GM04504 (cell line): ENCODE data around the gene ZBTB20.

Experiments used
- DNase-seq: peaks from one replicate; pipeline ENCODE4 v3.0.0-alpha.2; 2012; ENCODE audit warnings: low read depth

The ZBTB20 gene

DNA sequence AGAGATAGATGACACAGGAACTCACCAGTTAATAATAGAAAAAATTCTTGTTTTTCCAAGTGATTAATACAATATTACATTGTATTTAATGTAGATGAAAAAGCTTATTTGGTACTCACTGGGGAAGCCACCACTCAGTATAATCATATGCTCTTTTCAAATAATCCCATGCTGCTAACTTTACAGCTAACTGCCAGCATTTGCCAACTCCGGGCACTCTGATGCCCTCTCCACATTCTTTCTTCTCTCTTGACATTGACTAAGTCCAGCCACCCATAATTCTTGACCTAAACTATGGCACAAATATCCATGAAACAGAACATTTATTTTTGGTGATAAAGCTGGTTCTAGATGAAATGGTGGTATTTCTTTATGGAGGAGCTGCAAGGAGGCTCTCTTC is 384.9 kb downstream of the ZBTB20 start:
- DNase-seq, result no peak

DNA sequence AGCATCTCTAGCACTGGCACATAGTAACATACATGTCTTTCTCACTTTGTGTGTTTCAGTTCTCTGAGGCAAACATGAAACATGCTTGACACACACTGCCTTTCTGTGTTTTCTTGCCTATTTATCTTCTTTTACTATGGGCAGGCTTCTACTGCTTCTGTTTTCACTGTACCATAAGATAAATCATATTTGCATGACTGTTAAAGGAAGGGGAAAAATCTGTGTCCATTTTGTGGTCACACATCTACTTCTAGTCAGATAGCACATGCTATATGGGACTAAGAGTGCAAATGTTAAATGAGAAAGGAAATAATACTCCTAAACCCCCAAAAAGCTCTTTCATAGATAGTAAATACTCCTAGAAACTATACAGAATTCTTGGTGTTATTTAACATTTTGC is 386.4 kb downstream of the ZBTB20 start:
- DNase-seq, result no peak

DNA sequence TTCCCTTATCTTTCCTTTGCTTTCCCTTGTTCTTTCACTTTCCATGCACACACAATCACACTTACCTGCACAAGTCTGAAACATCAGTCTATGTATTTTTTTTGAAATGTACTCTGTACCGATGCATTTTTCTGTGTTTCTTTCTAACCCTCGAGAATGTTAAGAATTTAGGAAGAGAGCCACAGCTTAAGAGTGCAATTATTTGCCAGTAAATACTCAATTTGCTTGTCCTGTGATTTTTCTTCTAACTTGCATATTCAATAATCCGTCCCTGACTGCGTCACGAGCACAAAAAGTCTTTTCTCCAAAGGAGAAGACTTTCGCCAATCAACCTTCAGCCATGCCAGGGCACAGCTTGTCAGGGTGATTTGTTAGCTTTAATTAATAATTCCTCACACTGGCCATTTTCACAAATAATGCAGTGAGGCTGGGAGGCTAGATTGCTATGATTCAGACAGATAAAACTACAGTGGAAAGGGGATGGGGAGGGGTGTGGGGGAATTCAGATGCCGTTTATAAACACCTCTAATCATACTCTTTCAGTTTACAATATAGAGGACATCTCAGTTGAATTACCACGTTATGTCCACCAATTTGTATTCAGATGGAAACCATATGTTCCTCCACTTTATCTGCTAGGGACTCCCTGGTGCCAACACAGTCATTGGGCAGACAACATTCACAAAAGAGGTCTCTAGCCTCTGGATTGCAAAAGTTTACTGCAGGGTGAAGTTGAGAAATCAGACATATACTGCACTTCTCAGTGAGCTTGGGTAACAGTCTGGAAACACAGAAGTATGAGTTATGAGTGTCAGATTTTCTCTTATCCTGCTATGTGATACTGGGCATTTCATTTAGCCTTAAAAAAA is 388.0 kb downstream of the ZBTB20 start:
- DNase-seq, result peak; percentile 65

DNA sequence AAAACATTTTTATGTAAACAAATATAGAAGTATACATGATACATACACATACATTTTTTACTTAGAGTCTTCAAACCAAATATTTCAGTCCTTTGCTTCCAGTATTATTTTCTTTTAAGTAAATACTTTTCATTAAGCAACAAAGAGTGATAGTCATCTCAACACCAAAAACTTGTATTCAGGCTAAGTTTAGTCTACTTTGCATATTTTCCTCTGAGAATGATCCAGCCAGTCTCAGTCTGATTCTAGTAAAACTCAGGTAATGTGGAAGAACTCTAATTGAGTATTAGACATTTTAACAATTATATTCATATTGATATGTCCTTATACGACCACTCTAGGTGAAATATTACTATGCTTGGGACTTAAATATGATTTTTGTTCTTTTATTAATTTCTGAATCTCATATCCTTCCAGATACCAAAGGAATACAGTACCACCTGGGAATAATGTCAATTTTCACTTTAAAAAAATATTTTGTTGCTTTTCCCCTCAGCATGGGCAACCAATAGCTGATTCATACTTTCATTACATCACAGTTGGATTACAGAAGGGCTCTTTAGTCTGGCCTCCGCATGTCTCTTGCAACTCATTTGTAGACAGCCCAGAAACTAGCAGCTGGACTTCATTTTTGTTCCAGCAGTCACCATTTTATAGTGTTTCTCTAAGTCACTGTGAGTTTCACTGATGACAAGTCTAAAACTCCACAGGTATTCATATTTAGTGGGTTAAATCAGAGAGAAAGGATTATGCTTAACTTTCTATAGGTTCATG is 390.4 kb downstream of the ZBTB20 start:
- DNase-seq, result peak; percentile 67

DNA sequence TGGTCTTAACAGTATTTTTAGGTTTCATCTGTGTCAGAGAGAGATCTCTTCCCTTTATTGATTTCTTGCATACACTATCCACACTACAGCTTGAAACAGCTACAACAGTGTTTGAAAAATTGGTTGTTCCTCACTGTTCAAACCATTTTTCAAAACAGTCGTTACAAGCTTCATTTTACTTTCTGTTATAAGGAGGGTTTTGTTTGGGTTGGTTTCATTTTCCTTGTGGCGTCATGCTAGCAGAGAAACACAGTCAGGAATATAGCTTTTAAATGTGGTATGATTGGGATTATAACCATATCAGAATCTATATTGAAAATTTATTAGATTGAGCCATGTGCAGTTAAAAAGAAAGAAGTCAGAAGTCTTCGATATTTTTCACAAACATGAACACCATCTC is 400.6 kb downstream of the ZBTB20 start:
- DNase-seq, result no peak

DNA sequence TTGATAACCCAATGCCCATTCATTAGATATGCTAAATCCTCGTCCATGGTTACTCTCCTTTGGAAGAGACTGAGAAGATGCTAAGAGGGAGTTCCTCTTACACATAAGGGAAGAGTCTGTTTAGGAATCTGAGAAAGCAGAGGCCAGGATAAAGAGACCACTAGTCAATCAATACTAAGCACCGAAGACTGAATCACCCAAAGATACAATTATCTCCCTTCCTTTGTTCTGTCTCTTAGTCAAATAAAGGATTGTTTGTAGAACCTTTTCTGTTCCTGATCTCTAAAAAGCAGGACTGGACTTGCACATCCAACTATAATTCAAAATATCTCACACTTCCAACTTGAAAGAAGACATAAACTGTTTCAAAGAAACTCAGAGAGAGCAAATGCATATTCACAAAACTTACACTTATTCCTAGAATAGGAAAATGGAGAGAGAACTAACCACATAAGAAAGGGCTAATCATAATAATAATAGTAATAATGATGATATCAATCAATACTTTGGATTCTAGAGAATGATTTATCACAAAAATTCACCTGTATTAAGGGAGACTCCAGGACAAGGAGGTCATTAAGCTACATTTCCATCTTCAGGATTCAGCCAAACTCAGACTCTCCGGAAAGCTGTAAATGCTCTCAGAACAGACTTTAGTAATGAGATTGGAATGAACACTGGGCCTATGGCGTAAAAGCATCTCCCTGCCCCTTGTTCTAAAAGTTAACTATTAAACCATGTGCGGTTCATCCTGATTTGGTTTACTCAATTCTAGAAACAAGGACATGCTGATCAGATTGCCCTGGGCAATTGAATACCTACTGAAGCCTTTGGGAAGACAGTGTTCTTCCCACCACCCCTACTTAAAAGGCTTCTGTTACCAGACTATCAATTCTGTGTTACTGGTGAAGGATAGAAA is 401.5 kb downstream of the ZBTB20 start:
- DNase-seq, result peak; percentile 47

DNA sequence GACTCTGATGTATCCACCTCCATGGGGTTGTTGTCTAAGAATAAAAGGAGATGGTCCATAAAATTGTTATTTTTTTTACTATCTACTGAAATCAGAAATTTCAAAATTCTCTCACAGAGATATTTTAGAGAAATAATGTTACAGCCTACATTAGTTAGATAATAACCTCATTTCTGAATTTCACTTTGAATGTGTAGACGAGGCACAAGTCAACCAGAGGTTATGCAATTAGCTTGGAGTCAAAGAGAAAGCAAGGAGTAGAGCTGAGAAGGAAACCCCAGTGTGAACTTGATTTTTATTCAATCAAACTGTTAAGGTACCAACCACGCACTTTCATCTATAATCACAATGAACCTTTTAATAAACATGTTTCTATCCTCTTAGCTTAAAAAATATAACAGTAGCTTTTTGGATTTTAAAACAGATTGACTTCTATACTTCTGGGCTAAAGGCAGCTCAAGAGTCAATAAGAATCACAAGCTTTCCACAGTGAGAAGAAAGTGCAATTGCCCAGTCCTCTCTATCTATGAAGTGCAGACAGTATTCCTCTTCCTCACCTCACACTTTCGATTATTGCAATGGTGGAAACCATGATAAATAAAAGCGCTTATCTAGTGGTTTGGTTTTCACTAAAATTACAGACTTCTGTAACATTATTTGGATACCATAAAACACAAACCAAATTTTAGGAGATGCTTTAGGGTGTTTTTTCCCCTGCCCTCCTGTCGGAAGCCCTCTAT is 403.2 kb downstream of the ZBTB20 start:
- no peak for DNase-seq

DNA sequence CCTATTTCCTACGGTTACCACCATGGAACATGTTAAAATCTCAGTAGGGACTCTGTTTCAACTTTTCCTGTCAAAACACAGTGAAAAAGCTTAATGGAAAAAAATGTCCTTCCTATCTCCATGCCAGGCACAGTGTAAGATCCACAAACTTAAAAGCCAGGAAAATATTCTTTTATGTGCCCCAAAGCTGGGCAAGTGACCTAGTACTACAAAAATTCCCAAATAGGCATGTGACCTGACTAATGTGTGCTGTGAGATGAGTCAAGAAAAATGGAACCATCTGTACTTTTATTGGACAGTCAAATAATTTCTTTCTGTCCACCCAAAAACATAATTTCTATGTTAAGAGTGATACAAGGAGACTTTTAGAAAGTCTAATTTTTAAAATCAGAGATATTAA is 406.0 kb downstream of the ZBTB20 start:
- no peak for DNase-seq

DNA sequence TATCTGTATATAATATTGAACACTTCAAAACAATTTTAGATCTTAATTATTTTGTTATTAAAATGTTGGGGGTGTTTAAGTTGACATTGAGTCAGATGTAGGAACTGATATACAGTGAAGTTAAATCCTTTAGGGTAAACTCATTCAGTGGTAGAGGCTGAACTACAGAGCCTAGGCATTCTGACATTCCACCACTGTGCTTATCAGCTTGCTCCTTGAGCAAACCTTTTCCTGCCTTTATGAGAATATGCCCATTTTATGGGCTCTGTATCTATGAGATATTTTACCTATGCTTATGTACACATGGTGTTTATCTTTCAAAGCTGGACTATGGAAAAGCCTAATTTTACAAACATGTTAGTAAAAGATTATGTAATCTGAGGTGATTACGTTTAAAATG is 407.5 kb downstream of the ZBTB20 start:
- DNase-seq, result no peak

DNA sequence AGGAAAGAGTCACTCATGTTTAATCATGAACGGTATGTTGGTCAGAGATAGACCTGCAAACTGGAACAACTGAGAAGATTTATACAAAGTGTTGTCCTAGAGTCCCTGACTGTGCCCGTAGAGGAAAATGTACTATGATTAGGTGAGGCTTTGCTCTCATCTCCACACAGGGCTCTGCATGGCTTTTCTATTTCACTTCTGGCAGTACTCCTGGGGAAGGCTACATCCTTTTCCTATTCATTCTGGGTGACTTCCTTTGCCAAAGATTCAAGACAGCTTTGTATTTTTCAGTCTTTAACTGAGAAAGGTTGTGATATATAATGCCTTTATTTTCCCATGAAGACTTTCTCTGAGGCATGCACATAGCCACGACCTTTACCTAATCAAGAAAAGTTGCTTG is 414.7 kb downstream of the ZBTB20 start:
- DNase-seq, result no peak

DNA sequence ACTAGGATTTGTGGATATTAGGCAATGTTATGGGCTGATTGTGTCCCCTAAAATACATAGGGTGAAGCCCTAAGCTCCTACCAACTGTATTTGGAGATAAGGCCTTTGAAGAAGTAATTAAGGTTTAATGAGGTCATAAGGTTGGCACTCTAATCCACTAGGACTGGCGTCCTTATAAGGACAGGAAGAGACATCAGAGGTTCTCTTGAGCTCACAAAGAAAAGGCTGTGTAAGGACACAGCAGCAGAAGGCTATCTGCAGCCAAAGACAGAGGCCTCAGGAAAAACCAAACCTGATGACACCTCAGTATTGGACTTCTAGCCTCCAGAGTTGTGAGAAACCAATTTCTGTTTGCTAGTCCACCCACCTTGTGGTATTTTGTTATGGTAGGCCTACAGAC is 416.7 kb downstream of the ZBTB20 start:
- no peak for DNase-seq

DNA sequence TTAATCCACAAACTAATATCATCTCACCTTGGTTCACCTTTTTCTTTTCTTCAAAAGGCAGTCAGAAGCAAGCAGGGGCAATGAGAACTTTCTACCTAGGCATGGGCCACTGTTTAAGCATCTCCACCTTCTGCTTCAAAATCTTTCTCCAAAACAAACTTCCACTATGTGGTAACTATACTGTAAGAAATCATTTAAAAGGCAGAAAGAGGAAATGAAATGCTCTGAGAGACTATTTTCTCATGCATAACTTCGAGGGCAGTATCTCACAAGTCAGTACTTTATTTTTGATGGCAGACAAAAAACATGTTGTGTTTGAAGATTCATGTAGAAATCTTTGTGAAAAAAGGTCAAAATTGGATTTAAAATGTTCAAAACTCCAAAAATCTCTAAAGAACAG is 419.7 kb downstream of the ZBTB20 start:
- no peak for DNase-seq

DNA sequence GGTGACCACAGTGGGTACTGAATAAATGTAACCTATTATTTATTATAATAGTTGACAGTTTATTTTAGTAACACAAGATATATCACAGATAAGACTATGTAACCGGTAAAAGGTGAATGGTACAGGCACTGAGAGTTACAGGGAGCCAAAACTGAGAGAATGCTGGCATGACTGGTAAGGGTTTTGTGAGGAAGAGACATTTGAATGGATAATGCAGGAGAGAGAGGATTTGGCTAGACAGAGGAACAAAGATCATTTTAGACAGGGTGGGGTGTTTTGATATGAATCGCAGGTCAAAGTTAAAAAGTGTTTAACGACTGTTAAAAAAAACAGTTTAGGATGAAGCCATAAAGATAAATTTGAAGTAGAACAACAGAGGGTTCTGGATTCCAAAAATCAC is 421.1 kb downstream of the ZBTB20 start:
- DNase-seq, result no peak

DNA sequence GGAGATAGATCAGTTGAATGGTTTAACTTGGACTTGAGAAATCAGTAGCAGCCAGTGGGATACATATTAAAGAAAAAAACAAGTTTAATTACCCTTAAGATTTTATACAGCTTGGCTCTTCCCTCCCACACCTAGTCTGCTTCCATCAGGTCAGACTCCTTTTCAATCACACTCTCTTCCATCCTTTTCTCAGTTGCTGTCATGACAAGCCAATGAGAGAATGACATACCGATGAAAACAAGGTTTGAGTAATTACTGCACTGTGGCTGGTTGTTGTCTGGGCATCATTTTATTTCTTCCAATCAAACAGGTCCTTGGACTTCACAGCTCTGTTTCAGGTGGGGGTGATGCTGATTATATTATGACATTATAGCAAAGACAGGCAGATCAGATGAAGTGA is 424.6 kb downstream of the ZBTB20 start:
- no peak for DNase-seq

DNA sequence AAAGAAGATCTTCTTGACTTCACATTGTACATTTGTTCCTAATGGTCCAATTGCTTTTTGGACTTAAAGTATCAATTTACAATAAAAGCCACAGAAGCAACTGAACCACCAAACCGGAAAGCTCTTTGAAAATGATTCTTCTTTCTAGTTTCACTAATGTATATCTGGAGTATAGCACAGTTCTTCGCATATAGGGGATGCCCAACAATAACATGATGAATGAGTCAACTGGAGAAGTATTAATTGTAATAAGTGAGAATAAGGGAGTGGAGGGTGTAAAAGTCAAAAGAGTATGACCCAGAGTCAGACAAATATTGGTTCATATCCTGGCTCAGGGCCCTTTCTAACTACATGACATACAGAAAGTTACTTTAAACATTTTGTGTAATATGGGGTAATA is 425.2 kb downstream of the ZBTB20 start:
- no peak for DNase-seq

DNA sequence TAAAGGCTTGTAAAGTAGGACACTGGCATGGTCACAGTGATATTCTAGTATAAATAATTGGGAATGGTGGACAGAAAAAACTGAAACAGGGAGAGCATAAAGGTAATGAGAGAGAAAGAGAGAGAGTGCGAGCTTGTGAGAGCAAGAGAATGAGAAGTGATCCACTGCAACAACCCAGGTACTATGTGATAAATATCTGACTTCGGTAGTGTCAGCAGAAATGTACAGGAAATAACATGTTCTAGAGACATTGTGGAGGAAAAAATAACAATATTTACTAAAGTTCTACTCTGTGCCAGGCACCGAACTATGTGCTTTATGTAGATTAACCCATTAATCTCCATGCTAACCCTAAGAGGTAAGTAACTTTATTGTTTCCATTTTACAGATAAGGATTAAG is 425.9 kb downstream of the ZBTB20 start:
- no peak for DNase-seq

DNA sequence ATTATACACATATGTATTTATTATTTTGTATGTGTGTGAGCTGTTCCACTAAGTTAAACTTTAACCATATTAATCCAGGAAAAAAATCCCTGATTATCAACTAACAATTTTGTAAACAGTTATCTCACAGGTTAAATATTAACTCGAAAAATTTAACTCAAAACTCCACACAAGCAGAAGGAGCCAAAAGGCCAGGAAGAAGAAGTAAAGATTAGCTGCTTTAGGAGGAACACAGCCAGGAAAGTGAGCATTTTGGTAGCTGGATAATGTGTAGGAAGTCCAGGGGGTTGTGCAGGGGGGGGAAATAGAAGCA is 428.2 kb downstream of the ZBTB20 start:
- no peak for DNase-seq

DNA sequence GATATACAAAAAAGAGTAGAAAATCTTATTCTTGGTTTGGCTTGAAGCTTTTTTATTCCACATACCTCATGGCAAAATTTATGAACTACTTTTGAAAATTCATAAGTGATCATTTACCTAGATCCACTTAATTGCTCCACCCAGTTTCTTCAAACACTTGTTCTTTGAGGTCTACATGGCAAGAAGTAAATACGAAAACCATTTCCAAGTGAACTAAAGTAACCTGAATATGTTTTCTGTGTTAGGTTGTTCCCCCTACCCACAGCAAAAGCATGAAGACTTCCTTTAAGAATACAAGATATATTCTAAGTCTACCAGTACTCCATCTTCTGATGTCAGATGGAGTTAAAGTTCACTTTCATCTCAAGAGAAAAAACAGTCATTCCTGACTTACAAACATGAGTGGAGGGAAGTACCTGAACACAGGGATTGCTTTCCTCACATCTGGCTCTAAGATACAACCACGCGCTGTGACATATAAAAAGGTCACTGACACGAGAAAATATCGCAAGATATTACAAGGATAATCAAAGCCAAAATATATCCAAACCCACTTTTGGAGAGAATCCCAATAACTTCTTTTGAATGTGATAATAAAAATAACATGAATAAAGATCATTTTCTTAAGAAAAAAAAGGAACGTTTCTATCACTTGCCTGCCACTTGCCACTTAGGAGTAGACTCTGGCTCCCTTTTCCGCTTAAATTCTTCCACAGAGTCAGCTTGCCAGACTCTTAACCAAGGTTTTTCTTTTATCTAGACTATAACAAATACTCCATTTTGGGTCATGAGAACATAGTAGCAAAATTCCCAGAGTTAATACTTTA is 428.8 kb downstream of the ZBTB20 start:
- DNase-seq, result no peak

DNA sequence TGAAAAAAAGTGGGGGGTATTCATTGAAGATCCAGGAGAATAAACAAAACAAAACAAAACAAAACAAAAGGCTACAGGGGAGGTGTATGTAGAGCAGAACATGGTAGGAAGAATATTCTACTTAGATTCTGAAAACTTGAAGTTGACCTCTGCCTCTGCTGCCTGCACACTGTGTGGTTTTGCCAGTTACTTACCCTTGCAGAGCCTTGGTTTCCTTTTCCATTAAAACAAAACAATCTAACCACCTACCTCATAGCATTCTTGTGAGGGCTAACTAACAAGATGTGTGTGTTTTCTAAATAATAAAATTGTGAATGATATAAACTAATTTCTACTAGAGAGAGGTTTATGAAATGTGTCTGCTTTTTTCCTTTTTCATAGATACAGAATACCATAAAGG is 430.2 kb downstream of the ZBTB20 start:
- no peak for DNase-seq

DNA sequence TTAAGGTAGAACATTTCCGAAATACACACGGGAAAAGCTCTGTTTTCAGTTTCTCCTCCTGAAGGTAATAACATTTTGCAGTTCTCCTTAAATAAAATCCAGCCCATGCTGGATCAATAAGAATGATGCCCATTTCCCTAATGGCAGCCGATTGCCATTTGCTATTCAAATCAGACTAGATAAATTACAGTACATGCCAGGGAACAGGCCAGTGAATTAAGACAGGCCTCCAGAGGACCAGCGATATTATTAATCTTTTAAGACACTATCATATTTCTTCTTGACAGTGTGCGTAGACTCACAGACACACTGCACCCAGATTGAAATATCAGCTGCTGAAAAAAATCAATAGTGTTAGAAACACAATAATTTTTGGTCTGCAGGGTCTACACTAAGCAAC is 431.0 kb downstream of the ZBTB20 start:
- DNase-seq, result no peak

DNA sequence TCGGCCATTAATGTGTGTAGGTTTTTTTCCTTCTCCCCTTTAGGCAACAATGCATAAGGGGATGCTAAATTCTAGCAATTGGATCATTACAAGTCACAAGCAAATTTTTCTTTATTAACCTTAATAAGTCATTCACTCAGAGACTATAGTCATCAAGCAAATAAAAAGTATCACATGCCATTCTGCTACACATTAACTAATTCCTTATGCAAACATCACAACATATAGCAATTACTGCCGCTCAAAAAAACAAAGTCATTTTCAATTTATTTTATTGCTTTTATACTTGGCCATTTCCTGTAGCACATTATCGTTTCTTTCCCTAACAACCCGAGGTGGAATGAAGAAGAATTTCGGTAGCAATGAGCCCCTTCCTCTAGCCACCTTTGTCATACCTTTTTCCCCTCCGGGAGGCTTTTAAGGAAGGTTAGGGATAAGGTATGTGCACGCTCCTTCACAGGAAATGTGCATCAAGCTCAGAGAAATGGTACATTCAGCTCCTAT is 432.1 kb downstream of the ZBTB20 start:
- DNase-seq, result no peak
